GM19395 (cell line): ENCODE results near the gene KIAA1755.

ENCODE experiments used
- ATAC-seq: cut with Tn5 transposase; IDR thresholded peaks from one replicate; pipeline ENCODE4 v1.9.1; 2021; ENCODE audit warnings: mild to moderate bottlenecking, moderate library complexity; ENCODE audit not compliant: unreplicated experiment

The KIAA1755 gene

DNA sequence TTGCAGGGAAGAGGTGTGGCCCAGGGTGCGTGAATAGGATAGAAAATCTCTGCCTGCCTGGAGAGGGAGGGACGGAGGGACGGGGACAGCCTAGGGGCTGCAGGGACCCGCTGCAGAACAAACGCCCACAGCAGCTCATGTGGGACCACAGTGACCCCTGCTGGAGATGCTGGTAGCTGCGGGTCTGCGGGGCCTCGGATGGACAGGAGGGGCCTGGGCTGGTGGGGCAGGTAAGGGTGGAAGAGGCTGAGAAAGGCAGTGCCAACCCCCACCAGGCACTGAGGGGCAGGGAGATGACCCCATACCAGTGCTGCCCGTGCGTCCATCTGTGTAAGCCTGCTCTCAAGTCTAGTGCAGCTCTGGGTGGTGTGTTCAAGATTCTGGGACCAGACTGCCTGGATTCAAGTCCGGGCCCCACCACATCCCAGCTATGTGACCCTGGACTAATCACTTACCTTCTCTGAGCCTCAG lies 39.4 kb downstream of the KIAA1755 start:
- ATAC-seq: no peak

DNA sequence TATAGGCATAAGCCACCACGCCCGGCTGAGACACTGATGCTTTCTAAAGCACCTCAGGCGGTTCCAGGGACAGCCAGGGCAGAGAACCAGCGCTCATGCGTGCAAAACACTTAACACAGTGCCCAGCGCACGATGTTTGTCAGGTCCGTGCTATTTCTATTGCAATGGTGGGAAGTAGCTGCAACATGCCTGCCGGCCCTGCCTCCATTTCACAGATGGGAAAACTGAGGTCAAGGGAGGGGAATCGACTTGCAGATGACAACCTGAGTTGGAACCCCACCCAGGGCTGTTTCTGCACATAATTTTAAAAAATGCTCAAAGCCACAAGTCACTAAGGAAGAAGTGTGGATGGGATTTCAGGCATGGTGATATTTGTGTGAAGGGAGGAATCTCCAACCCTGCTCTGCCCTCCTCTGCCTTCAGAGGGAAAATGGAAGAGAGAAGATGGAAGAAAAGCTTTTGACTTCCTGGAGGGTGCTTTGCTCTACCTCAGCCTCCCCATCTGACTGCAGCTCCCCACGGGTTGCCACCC lies 39.9 kb downstream of the KIAA1755 start:
- no peak for ATAC-seq

DNA sequence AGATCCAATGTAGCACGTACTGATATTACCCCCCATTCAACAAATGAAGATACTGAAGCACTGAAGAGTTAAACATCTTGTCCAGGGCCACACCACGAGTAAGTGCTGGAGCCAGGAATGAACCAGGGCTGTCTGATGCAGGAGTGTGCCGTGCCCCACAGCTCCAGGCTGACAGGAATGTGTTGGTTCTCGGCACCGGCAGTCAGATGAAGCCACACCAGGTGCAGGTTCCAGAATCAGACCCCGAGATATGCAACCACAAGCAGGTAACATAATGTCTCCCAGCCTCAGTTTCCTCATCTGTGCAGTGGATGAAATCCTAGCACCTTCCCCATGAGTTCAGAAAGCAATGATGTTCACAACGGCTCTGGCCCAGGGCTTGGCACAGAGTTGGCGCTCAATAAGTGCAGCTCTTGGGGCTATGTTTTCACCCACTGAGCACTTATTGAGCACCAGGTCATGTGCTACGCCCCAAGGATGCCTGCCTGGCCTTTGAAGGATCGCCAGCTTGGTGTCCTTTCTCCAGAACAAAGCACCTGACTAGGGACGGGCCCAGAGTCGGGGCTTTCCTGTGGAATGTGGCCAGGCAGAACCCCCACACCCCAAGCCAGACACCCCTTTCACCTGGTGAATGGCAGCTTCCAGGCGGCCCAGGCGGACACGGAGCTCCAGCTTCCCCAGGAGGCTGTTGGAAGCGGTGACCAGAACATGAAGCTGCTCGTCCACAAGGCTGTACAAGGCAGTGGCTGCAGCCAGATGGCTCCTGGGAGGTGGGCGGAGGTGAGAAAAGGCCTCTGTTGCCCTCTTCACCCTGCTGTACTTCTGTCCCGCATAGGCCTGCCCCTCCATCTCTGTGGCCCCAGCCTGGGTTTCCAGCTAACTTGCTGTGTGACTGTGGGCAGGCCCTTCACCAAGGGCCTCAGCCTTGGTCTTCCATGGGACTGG lies 41.3 kb downstream of the KIAA1755 start:
- no peak for ATAC-seq

DNA sequence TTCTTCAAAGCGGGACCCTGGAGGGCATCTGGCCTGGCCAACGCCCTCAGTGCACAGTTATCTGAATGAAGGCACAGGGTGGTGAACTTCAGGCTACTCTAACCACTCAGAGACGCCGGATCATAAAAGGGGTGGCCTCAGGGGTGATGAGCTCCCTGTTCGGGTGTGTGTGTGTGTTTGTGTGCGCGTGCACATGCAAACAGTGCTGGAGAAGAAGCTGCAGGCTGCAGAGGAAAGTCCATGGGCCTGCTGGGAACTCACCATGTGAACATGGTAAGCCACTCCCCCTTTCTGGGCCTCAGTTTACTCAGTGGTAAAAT lies 42.0 kb downstream of the KIAA1755 start:
- ATAC-seq: no peak

DNA sequence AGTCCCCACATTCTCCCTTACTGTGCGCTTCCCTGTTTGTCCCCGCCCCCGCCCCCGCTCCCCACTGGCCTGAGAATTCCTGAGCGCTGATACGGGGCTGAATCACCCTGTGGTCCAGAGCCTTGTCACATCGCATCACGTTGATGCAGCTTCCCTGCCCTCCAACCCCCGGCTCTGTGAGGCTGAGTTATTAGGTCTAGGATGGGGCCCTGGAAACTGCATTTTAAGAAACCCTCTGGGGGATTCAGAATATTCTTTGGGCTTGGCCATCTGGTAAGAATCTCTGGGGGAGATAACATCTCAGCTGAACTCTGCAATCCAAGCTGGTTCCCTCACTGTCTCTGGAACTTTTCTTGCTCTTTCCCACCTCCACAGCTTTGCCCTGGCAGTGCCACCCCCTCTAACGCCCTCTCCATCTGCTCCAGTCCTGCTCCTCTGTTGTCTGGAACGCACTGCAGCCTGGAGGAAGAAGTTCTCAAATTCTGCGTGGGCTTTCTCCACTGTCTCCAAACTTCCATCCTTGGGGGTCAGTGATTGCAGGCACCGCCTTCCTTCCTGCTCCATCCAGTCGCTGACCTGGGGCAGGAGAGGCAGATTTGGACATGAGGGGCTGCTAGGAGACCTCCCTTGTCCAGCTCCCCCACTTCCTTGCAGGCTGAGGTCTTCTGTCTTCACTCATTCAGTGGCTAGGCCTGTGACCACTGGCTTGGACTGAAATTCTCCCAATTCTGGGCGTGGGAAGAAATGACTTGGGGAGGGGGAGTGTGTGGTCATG lies 42.6 kb downstream of the KIAA1755 start:
- no peak for ATAC-seq

DNA sequence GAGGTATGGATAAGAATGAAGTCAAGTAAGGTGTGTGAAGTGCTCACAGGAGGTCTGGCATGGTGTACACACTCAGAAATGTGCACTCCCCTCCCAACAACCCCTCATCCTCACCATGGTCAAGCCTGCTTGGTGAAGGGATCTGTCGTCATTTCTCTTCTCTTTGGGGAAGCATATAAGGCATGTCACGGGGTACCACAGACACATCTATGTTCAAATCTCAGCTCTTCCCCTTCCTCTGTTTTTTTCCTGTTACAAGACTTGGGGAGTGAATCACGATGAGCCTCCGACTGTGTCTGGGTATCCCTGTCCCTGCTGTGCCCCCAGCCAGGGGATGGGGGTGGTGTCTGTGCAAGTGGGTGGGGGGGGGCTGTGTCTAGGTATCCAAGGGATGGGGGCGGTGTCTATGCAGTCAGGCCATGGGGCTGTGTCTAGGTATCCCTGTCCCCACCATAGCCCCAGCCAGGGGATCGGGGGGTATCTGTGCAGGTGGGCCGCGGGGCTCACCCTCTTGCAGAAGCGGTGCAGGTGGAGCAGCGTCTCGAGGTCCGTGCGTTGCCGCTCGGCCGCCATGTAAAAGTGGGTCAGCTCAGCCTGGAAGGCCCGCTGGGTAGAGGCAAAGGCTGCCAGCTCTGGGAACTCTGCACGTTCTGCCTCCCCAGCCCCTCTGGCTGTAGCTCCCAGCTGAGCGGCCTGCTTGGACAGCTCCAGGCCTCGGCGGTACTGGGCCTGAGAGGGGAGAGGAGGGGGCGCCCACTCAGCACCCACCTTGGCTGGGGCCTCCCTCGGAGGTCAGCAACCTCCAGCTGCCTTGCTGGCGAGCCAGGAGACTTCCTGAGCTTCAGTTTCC lies 43.6 kb downstream of the KIAA1755 start:
- no peak for ATAC-seq

DNA sequence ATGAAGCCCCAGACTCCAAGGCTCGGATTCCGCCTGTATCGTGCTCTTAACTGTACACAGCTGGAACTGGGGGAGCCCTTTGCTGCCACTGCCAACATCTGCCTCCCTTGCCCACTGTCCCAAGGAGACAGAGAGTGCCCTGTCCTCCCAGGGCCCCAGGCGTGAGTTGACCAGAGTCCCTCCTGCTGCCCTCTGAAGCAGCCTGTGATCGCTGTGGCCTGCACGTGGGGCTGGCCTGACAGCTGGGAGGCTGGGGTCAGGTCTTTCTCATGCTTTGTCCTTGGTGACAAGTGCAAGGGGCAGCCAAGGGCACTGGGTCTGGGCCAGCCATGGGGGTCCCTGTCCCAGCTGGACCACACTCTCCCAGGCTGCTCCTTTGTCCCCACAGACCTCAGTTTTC lies 44.3 kb downstream of the KIAA1755 start:
- no peak for ATAC-seq

DNA sequence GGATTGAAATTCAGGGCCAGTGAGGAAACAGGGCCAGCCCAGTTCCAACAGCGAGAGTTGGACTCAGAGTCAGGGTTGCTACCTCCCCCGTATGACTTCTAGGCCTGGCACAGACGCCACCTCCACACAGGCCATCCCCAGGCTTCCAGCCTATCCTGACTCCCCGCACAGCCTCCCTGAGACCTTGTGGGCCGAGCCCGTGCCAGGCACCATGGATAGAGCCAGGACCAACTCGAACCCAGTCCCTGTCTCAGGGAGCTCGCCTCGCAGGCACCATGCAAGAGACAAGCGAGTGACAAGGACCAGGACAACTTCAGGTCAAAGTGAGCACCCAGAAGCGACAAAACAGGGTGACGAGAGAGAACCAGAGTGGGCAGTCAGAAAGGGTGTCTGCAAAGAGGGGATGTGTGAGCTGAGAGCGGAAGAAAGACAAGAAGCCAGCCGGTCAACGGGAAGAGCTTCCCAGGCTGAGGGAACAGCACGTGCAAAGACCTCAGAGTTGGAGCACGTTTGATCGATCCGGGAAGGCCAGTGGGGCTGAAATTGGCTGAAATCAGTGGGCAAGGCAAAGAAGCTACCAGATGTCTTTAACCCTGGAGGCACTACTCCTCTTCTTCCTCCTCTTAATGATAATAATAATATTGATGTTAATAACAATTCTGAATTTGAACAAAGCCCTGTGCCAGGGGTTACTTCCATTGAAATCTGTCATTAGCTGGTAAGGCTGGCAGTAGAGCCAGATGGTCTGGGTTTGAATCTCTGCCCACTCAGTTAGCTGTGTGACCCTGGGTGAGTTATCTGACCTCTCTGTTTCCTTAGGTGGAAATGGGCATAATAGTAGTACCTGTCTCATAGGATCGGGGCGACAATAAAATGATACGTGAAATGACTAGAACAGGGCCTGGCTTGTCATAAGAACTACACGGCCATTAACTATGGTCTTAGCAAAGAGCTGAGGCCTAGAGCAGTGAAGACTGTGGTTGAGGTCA lies 45.0 kb downstream of the KIAA1755 start:
- ATAC-seq: no peak

DNA sequence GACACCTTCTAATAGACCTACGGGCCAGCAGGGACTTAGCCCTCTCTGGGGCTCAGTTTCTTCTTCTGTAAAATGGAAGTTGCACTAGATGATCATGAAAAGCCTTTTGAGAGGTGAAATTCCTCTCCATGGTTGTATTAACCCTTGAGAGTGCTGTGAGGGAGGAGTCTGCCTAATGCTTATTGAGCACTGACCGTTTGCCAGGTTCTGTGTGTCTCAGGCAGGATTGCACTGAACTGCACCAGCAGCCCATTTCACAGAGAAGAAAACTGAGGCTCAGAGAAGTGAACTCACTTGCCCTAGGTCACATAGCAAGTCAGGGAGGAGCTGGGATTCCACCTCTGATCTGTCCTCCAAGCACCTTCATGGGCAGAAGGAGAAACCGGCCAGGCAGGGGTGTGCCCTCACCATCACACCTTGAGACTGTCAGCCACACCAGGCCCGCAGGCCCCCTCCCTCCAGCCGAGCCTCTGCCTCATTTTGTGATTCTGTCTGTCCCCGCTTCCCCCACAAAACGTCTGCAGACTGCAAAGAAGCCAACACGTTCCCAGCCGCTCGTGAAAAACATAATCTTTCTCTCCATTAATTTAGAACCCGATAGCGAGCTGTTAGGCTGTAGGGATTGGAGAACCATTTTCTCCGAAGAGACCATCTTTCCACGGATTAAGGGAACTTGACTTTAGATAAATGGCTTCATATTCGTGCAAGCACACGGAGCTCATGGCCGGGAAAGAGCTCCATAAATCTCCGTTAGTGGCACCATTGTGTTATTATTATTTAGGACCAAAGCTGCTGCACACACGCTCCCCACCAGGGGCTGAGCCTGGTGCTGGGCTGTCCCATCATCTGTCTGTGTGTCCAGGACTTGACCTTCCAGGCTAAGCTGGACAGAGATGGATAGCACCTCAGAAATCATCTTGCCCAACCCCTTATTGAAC lies 46.0 kb downstream of the KIAA1755 start:
- ATAC-seq: no peak

DNA sequence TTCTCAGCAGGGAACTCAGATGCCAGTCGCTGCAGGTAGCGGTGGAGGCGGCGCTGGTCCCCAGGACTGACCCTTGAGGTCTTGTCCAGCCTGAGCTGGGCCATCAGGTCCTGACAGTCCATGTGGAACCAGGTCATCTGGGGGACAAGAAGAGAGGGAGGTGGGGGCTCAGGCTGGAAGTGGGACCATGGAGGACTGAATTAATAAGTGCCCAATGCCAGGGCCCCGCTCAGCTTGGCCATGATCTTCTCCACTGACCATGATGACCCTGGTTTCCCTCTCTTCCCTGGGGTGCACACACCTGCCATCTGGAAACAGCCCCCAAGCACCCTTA lies 47.0 kb downstream of the KIAA1755 start:
- ATAC-seq: no peak

DNA sequence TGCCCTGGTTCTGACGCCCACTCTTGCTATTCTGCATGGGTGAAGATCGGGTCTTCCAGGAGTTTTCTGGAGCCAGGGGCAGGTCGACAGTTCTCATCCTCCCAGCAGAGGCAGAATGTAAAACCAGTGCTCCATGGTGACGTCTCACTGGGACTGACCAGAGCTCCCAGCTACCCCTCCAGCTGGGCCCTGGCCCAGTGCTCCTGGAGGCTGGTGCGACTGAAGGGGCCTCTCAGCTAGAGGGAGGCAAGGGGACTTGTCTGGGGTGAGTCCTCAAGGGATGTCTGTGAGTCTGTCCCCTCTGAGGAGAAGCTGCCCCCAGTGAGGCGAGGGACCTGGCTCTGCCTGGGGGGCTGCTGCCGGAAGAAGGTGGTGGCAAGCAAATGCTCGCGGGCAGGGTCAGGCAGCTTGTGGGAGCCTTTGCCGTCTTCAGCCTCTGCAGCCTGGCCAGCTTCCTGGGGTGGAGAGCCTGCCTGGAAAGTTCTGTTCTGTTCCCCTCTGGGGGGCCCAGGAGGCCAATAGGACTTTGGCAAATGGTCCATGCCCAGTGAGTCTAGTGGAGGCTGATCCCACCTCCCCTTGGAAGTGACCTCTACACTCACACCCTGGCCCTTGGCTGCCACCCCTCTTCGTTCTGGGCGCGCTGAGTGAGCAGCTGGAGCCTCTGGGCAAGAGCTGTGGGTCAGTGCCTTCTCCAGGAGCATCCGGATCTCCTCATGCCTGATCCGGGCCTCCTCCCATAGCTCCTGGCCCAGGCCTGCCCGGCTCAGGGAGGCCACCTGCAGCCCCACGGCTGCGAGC lies 47.5 kb downstream of the KIAA1755 start:
- no peak for ATAC-seq

DNA sequence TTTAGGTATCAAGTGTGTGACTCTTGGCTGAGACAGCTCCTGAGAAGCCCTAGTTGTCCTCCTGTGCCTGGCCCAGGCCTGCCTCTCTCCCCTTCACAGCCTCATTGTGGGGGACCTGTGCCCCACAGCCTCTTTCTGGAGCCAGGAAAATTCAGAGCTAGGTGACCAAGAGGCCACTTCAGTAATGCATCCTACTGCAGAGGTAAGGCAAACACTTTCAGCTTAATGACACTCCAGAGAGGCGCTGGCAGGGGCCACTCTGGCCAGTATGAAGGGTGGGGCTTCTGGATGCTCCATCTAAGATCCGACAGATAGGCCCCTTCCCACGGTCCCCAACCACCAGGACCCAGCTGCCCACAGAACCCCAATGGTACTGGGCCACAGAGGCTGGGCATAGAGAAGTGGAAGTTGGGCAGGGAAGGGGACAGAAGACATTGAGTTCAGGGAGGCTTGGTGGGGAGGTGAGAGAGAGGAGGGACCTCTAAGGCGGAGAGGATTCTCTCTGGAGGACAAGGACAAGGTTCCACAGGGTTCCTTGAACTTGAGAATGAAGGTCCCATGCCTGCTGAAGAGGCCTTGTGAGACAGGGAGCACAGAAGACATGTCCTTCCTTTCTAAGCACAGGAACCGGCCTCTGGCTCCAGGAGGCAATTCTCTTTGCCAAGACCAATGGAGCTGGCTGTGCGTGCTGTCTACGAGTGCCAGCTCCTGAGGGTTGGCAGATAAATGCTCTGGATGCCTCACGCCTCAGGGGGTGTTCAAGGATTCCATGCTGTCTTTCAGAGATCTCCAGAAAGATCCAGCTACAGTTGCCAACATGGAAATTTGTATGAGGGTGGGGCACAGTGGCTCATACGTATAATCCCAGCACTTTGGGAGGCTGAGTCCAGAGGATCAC lies 49.1 kb downstream of the KIAA1755 start:
- ATAC-seq: no peak

DNA sequence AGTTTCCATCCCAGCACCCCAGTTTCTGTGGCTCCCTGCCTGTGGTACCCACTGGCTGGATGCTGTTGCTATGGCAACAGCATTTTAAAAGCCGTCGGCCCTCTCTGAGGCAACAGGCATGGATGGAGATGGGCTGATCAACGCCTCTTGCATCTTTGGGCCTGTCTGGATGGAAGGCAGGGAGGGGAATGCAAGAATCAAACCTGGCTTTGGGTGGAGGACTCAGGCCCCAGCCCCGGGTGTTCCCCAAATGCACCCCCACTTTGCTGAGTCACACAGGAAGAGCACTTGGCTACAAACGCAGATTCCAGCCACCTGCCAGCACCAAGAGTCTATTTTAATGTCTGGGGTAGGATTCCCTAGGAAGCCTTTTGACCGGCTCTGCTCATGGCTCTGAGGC lies 49.8 kb downstream of the KIAA1755 start:
- no peak for ATAC-seq

DNA sequence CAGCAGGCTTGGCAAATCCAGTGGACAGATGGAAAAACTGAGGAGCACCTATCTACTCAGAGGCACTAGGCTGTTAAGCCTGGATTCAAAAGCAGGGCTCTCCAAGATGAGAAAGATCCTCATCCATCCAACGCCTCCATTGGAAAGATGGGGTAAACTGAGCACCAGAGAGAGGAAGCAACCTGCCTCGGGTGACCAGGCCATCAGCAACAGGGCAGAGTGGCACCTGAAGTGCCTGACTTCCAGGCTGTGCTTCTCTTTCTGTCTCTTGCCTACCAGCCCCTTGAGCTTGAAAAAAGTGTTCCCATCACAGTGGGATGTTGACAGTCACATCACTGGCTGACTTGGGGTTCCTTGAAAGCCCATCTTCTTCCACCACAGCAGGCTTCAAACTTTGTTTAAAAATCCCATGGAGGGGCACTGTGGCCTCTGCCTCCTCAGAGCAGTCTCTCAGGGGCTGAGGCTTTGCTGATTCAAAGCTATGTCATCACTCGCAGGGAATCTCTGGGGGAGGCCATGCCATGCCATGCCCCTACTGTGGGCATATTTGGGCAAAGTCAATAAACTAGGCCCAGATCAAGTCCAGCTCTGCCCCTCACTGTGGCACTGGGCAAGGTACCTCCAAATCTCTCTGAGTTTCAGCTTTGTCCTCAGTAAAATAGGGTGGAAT lies 50.7 kb downstream of the KIAA1755 start:
- no peak for ATAC-seq

DNA sequence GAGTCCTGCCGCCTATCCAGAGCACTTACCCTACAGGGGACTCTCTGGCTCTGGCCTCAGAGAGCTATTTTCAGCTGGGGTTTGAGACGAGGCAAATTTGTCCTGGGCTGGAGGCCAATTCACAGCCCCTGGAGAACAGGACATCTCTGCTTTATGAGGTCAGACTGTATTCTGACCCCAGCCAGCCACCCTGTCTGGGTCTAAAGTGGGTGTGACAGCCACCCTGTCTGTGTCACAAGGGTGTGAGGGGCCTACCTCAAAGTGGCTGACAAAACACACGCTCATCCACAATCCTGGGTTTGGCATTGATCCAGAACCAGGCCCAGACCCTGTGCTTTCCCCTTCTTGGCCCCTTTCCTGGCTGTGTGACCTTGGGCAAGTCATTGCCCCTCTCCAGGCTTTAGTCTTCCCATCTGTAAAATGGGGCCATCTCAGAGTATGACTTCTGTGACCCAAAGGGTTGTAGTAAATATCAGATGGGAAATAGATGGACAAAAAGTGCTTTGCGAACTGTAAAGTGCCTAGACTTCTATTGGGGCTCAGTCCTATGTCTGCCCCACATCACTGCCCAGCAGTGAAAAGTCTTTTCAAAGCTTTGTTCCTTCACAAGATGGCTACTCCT lies 51.4 kb downstream of the KIAA1755 start:
- no peak for ATAC-seq

DNA sequence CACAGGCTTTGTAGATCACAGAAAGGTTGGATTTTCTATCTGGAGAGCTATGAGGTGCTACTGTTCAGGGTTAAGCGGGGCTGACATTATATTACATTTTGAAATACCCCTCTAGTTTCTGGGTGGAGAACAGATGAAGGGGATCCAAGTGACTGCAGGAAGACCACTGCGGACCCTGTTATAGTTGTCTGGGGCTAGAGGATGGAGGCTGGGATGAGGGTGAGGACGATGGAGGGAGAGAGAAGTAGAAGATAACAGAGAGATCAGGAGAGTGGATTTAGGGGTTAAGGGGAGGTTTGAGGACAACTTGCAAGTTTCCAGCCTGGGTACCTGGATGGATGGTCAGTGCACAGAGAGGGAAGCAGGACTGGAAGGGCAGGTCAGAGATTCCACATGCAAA lies 52.0 kb downstream of the KIAA1755 start:
- no peak for ATAC-seq
